GM18868 (cell line): Measurements from ENCODE around the gene LRIG3.
"Not testable (repeated sequence)": the region's sequence is repeated elsewhere in the genome, so short reads cannot be mapped to it uniquely, and the experiment has no call there.

ENCODE experiments used
- ATAC-seq: cut with Tn5 transposase; IDR thresholded peaks from one replicate; pipeline ENCODE4 v1.9.1; 2021; ENCODE audit warnings: mild to moderate bottlenecking, moderate library complexity; ENCODE audit not compliant: unreplicated experiment

The LRIG3 gene

GRCh38 chr12:58920102-58920960 is at the start of gene LRIG3:
Gene LRIG3, minus strand, starts transcription at chr12:58920504. Its CDS starts 269 bp downstream, at chr12:58920235.
- ATAC-seq = peak; percentile 86

- ATAC-seq = no peak
Measured at GRCh38 chr12:58969237-58969636, 48.9 kb upstream of the LRIG3 start.

GRCh38 chr12:58967561-58967960 is 47.3 kb upstream of the LRIG3 start:
- no peak for ATAC-seq

- ATAC-seq = no peak
Measured at GRCh38 chr12:58966939-58967338, 46.6 kb upstream of the LRIG3 start.

- no peak for ATAC-seq
Measured at GRCh38 chr12:58965568-58965967, 45.3 kb upstream of the LRIG3 start.

GRCh38 chr12:58963844-58964243 is 43.5 kb upstream of the LRIG3 start:
- no peak for ATAC-seq

- no peak for ATAC-seq
Measured at GRCh38 chr12:58961906-58962305, 41.6 kb upstream of the LRIG3 start.

GRCh38 chr12:58961166-58961565 is 40.9 kb upstream of the LRIG3 start:
- no peak for ATAC-seq

GRCh38 chr12:58959639-58960300 is 39.5 kb upstream of the LRIG3 start:
- ATAC-seq = no peak

- ATAC-seq = no peak
Measured at GRCh38 chr12:58957298-58957697, 37.0 kb upstream of the LRIG3 start.

- ATAC-seq = no peak
Measured at GRCh38 chr12:58955849-58956248, 35.5 kb upstream of the LRIG3 start.

- no peak for ATAC-seq
Measured at GRCh38 chr12:58954002-58954401, 33.7 kb upstream of the LRIG3 start.

- no peak for ATAC-seq
Measured at GRCh38 chr12:58950739-58951100, 30.4 kb upstream of the LRIG3 start.

- not testable (repeated sequence) for ATAC-seq
Measured at GRCh38 chr12:58949954-58950738, 29.8 kb upstream of the LRIG3 start.

GRCh38 chr12:58943079-58943478 is 22.8 kb upstream of the LRIG3 start:
- ATAC-seq = no peak

- ATAC-seq = no peak
Measured at GRCh38 chr12:58942345-58942744, 22.0 kb upstream of the LRIG3 start.

- ATAC-seq = no peak
Measured at GRCh38 chr12:58939399-58940100, 19.2 kb upstream of the LRIG3 start.

- no peak for ATAC-seq
Measured at GRCh38 chr12:58938440-58938839, 18.1 kb upstream of the LRIG3 start.

GRCh38 chr12:58934528-58934927 is 14.2 kb upstream of the LRIG3 start:
- ATAC-seq = no peak

- no peak for ATAC-seq
Measured at GRCh38 chr12:58932806-58933681, 12.7 kb upstream of the LRIG3 start.
